HCT116 (cell line): ENCODE measurements around the gene COG6. TPM values are rescaled to one million over a fixed set of nuclear protein-coding genes. Genes with fewer than 3 reads are reported as not detected.

Experiments
- ATAC-seq: fragments of 200-7000 bp; cut with Tn5 transposase; 2 replicates; pipeline ENCODE4 v1.9.1; 2020; ENCODE audit warnings: mild to moderate bottlenecking, moderate library complexity
- BruUV-seq: library from RNA; stranded (reverse); fragments of 400-500 nt; replicated peaks from 2 replicates; lab custom pipeline; 2021; lab: Mats Ljungman, UMichigan
- CTCF ChIA-PET: fragments of 300-600 bp; sonication (Branson Sonifier 250); formaldehyde crosslinking; loops from one replicate; lab custom pipeline; 2021; ENCODE audit warnings: antibody characterized with exemption; lab: Charles Lee
- POLR2A ChIA-PET: fragments of 300-600, 350-600 bp; sonication (Branson Sonifier 250); formaldehyde crosslinking; loops from one replicate; lab custom pipeline; 2021; ENCODE audit warnings: antibody characterized with exemption; lab: Charles Lee
- RAD21 ChIA-PET, 2 experiments: fragments of 300-600 bp; sonication (Branson Sonifier 250); formaldehyde crosslinking; loops; one replicate each; lab custom pipeline; 2023; ENCODE audit warnings: low total read pairs in 2 of 2; ENCODE audit not compliant: uncharacterized antibody in 2 of 2, unreplicated experiment in 2 of 2, low non-redundant PET in 1 of 2; lab: Charles Lee
- DNase-seq: peaks from one replicate; pipeline ENCODE4 v3.0.0-alpha.2; 2010; ENCODE audit warnings: low read depth, low spot score
- H2AFZ ChIP-seq: fragments of 200-600 bp; shearing (Covaris generic), sonication (generic); 2 replicates; pipeline ENCODE4 v1.6.1; 2017; ENCODE audit warnings: low read depth, mixed run types, mixed read lengths, antibody characterized with exemption, low read length; ENCODE audit not compliant: poor library complexity, severe bottlenecking
- H3K27ac ChIP-seq: 2 replicates; pipeline ENCODE4 v1.5.1; 2012; ENCODE audit warnings: low read depth, low read length
- H3K27me3 ChIP-seq: fragments of 200-600 bp; sonication (generic); 2 replicates; pipeline ENCODE4 v1.6.1; 2016; ENCODE audit warnings: mixed run types, low read length, mixed read lengths; ENCODE audit not compliant: insufficient read depth
- H3K36me3 ChIP-seq, 2 experiments: fragments of 200-500 bp in 1 of 2; fragments of 200-600 bp in 1 of 2; sonication (Bioruptor generic) in 1 of 2; sonication (generic) in 1 of 2; 2 replicates each; pipeline versions ENCODE4 v1.5.1 to v1.6.1; 2014 to 2016; ENCODE audit warnings: low read length in 2 of 2, inconsistent platforms in 1 of 2, mixed read lengths in 1 of 2, mixed run types in 1 of 2; ENCODE audit not compliant: insufficient read depth in 2 of 2, control insufficient read depth in 1 of 2
- H3K4me1 ChIP-seq, 2 experiments: fragments of 200-600 bp in 1 of 2; sonication (generic) in 1 of 2; 2 replicates each; pipeline versions ENCODE4 v1.5.1 to v1.6.1; 2012 to 2017; ENCODE audit warnings: low read length in 2 of 2, inconsistent platforms in 1 of 2, mild to moderate bottlenecking in 1 of 2, mixed read lengths in 1 of 2, mixed run types in 1 of 2, moderate library complexity in 1 of 2; ENCODE audit not compliant: insufficient read depth in 2 of 2, control insufficient read depth in 1 of 2
- H3K4me2 ChIP-seq: fragments of 200-600 bp; sonication (generic); 2 replicates; pipeline ENCODE4 v1.6.1; 2017; ENCODE audit warnings: mixed run types, low read length, mixed read lengths
- H3K4me3 ChIP-seq, 2 experiments: fragments of 200-600 bp in 1 of 2; sonication (generic) in 1 of 2; replicated peaks in 1 of 2; 2 replicates each; pipeline ENCODE4 v1.5.1; 2011 to 2016; ENCODE audit warnings: low read length in 2 of 2, control low read depth in 1 of 2, low read depth in 1 of 2, mild to moderate bottlenecking in 1 of 2, mixed read lengths in 1 of 2, mixed run types in 1 of 2
- H3K79me2 ChIP-seq: fragments of 200-600 bp; sonication (generic); 2 replicates; pipeline ENCODE4 v1.6.1; 2017; ENCODE audit warnings: mild to moderate bottlenecking, mixed run types, low read length, moderate library complexity, mixed read lengths; ENCODE audit not compliant: insufficient read depth
- H3K9ac ChIP-seq: fragments of 200-600 bp; sonication (generic); 2 replicates; pipeline ENCODE4 v1.6.1; 2016; ENCODE audit warnings: low read length, mixed read lengths
- H3K9me2 ChIP-seq: fragments of 200-600 bp; sonication (generic), shearing (Covaris generic); 2 replicates; pipeline ENCODE4 v1.6.1; 2017; ENCODE audit warnings: mixed run types, mild to moderate bottlenecking, moderate library complexity; ENCODE audit not compliant: insufficient read depth
- H3K9me3 ChIP-seq, 2 experiments: fragments of 200-500 bp in 1 of 2; fragments of 200-600 bp in 1 of 2; sonication (Bioruptor generic) in 1 of 2; sonication (generic) in 1 of 2; 2 replicates each; pipeline ENCODE4 v1.6.1; 2014 to 2017; ENCODE audit warnings: low read length in 2 of 2, mixed read lengths in 2 of 2, inconsistent platforms in 1 of 2, low read depth in 1 of 2, mild to moderate bottlenecking in 1 of 2, mixed run types in 1 of 2, moderate library complexity in 1 of 2; ENCODE audit not compliant: control insufficient read depth in 1 of 2, insufficient read depth in 1 of 2
- H4K20me1 ChIP-seq: fragments of 200-600 bp; sonication (generic), shearing (Covaris generic); 2 replicates; pipeline ENCODE4 v1.6.1; 2017; ENCODE audit warnings: mixed run types, mild to moderate bottlenecking, moderate library complexity; ENCODE audit not compliant: insufficient read depth
- ATF3 ChIP-seq: IDR thresholded peaks from 2 replicates; pipeline ENCODE4 v1.6.1; 2012
- CBX3 ChIP-seq: IDR thresholded peaks from 2 replicates; pipeline ENCODE4 v1.6.1; 2012; ENCODE audit warnings: low read depth
- CEBPB ChIP-seq: IDR thresholded peaks from 2 replicates; pipeline ENCODE4 v1.6.1; 2012; ENCODE audit warnings: low read depth
- CTCF ChIP-seq, 3 experiments: fragments of 200-600 bp in 1 of 3; sonication (generic) in 1 of 3; IDR thresholded peaks in 2 of 3; conservative IDR thresholded peaks in 1 of 3; 2 replicates each; pipeline ENCODE4 v1.5.1; 2012 to 2017; ENCODE audit warnings: low read depth in 2 of 3, low read length in 2 of 3, antibody characterized with exemption in 1 of 3, borderline replicate concordance in 1 of 3, control low read depth in 1 of 3, mild to moderate bottlenecking in 1 of 3, mixed read lengths in 1 of 3, mixed run types in 1 of 3, moderate library complexity in 1 of 3; ENCODE audit not compliant: insufficient read depth in 1 of 3
- ELF1 ChIP-seq: IDR thresholded peaks from 2 replicates; pipeline ENCODE4 v1.6.1; 2012; ENCODE audit warnings: low read depth, borderline replicate concordance
- EZH2 ChIP-seq: fragments of 200-600 bp; sonication (generic); IDR thresholded peaks from 2 replicates; pipeline ENCODE4 v1.6.1; 2017; ENCODE audit warnings: antibody characterized with exemption, mixed run types
- EZH2phosphoT487 ChIP-seq: fragments of 200-600 bp; IDR thresholded peaks from 2 replicates; pipeline ENCODE4 v1.6.1; 2018; ENCODE audit warnings: antibody characterized with exemption, borderline replicate concordance
- FOSL1 ChIP-seq: IDR thresholded peaks from 2 replicates; pipeline ENCODE4 v1.6.1; 2012; ENCODE audit warnings: low read depth
- MAX ChIP-seq: IDR thresholded peaks from 2 replicates; pipeline ENCODE4 v1.6.1; 2012
- POLR2AphosphoS5 ChIP-seq: IDR thresholded peaks from 2 replicates; pipeline ENCODE4 v1.6.1; 2011; ENCODE audit warnings: mild to moderate bottlenecking, low read depth, low read length, moderate library complexity
- REST ChIP-seq: IDR thresholded peaks from 2 replicates; pipeline ENCODE4 v1.6.1; 2012; ENCODE audit warnings: low read depth
- SIN3A ChIP-seq: IDR thresholded peaks from 2 replicates; pipeline ENCODE4 v1.6.1; 2012; ENCODE audit warnings: low read depth
- SP1 ChIP-seq: IDR thresholded peaks from 2 replicates; pipeline ENCODE4 v1.6.1; 2012; ENCODE audit warnings: low read depth
- SRF ChIP-seq: IDR thresholded peaks from 2 replicates; pipeline ENCODE4 v1.6.1; 2012; ENCODE audit warnings: low read depth
- TCF7L2 ChIP-seq: IDR thresholded peaks from 2 replicates; pipeline ENCODE4 v1.7.0; 2011; ENCODE audit warnings: borderline replicate concordance, inconsistent platforms; ENCODE audit not compliant: insufficient read depth, insufficient read length; ENCODE audit errors: extremely low read depth
- ZBTB33 ChIP-seq: IDR thresholded peaks from 2 replicates; pipeline ENCODE4 v1.6.1; 2011; ENCODE audit warnings: mild to moderate bottlenecking, low read length, moderate library complexity; ENCODE audit not compliant: insufficient replicate concordance; ENCODE audit errors: extremely low read depth
- ZFX ChIP-seq: fragments of 450-650 bp; IDR thresholded peaks from 2 replicates; pipeline ENCODE4 v1.6.1; 2017
- ZNF274 ChIP-seq: fragments of 200-500 bp; sonication (Bioruptor generic); IDR thresholded peaks from 2 replicates; pipeline ENCODE4 v1.6.1; 2014; ENCODE audit warnings: mild to moderate bottlenecking, low read depth, low read length, inconsistent platforms
- intact Hi-C: fragments of 100-400 bp; cut with micrococcal nuclease; formaldehyde crosslinking; loops from 2 replicates; pipeline ENCODE4 v1.10.0; 2022
- total RNA-seq: library from RNA; stranded (reverse); gene quantifications from one replicate; pipeline ENCODE4 v1.2.1, GENCODE V29; 2021; ENCODE audit not compliant: unreplicated experiment

Gene COG6
- total RNA-seq, 1 experiment from 2014 or later = 33.6 TPM

- CTCF ChIA-PET = no interaction called here
- POLR2A ChIA-PET = no interaction called here
- BruUV-seq = no TSS peak
- Histone ChIP-seq H3K9me3 (no peaks in the 10 kb centered on the region), H3K4me1 (no peaks in the 10 kb centered on the region), H3K4me3 (no peak overlapping the region), H4K20me1 (no peaks in the 10 kb centered on the region), H3K27ac (no peak overlapping the region), H3K4me2 (no peak overlapping the region), H3K79me2 (no peaks in the 10 kb centered on the region), H2AFZ (no peak overlapping the region), H3K27me3 (no peaks in the 10 kb centered on the region), H3K9me2 (no peaks in the 10 kb centered on the region), H3K9ac (no peak overlapping the region), H3K36me3 (peaks cover 3 to 25% of the 10 kb centered on the region in 2 experiments; a peak in 2 of 4 replicates)
- intact Hi-C loops = no loop called here
- DNase-seq (no peak), ATAC-seq (no peak)
- TF ChIP-seq MAX = no peak
- TF ChIP-seq FOSL1 = no peak
- no peak for TF ChIP-seq EZH2
- no peak for TF ChIP-seq SIN3A
- no peak for TF ChIP-seq REST
- TF ChIP-seq EZH2phosphoT487 = no peak
- TF ChIP-seq ZNF274 = no peak
- no peak for TF ChIP-seq CTCF (IDR thresholded peaks at IDR 0.05 in 2 of 3, conservative IDR thresholded peaks at IDR 0.05 in 1 of 3; ENCODE audit: borderline replicate concordance in 1 of 3, insufficient read depth in 1 of 3, low read depth in 2 of 3, low read length in 2 of 3)
- TF ChIP-seq TCF7L2 = no peak
- no peak for TF ChIP-seq SRF
- TF ChIP-seq SP1 = no peak
- no peak for TF ChIP-seq POLR2AphosphoS5
- TF ChIP-seq ATF3 = no peak
- TF ChIP-seq ELF1 = no peak
- TF ChIP-seq ZBTB33 = no peak
- no peak for TF ChIP-seq CEBPB
- TF ChIP-seq CBX3 = no peak
- TF ChIP-seq ZFX = no peak
- RAD21 ChIA-PET = no interaction called here
Observed at GRCh38 chr13:39663958-39664357, 8.5 kb downstream of the COG6 start.
